ENCODE data around the gene HBG2.

Gene HBG2

GRCh38 chr11:5300251-5300650 lies 45.7 kb upstream of the HBG2 start:
- TF ChIP-seq TAF1 (IDR thresholded peaks at IDR 0.05; ENCODE audit: borderline replicate concordance, insufficient read depth, low read length) (no peak), FOXP2 (optimal IDR thresholded peaks at IDR 0.05; ENCODE audit: borderline replicate concordance, extremely low read depth, extremely low read length, insufficient read depth) (no peak), REST (IDR thresholded peaks at IDR 0.05; ENCODE audit: insufficient read depth in 1 of 2, low read depth in 2 of 2, low read length in 2 of 2) (no peak), SIN3A (IDR thresholded peaks at IDR 0.05; ENCODE audit: borderline replicate concordance, insufficient read depth, low read length) (no peak), POLR2AphosphoS5 (IDR thresholded peaks at IDR 0.05; ENCODE audit: low read depth, low read length) (no peak)

GRCh38 chr11:5298451-5298850 lies 43.9 kb upstream of the HBG2 start:
- TF ChIP-seq POLR2AphosphoS5 (IDR thresholded peaks at IDR 0.05; ENCODE audit: low read depth, low read length), result no peak
- TF ChIP-seq SIN3A (IDR thresholded peaks at IDR 0.05; ENCODE audit: borderline replicate concordance, insufficient read depth, low read length), result no peak
- TF ChIP-seq TAF1 (IDR thresholded peaks at IDR 0.05; ENCODE audit: borderline replicate concordance, insufficient read depth, low read length), result no peak
- TF ChIP-seq REST (IDR thresholded peaks at IDR 0.05; ENCODE audit: insufficient read depth in 1 of 2, low read depth in 2 of 2, low read length in 2 of 2), result no peak
- no peak for TF ChIP-seq FOXP2 (optimal IDR thresholded peaks at IDR 0.05; ENCODE audit: borderline replicate concordance, extremely low read depth, extremely low read length, insufficient read depth)

- TF ChIP-seq POLR2AphosphoS5 (IDR thresholded peaks at IDR 0.05; ENCODE audit: low read depth, low read length) (no peak), TAF1 (IDR thresholded peaks at IDR 0.05; ENCODE audit: borderline replicate concordance, insufficient read depth, low read length) (no peak), REST (IDR thresholded peaks at IDR 0.05; ENCODE audit: insufficient read depth in 1 of 2, low read depth in 2 of 2, low read length in 2 of 2) (no peak), SIN3A (IDR thresholded peaks at IDR 0.05; ENCODE audit: borderline replicate concordance, insufficient read depth, low read length) (no peak), FOXP2 (optimal IDR thresholded peaks at IDR 0.05; ENCODE audit: borderline replicate concordance, extremely low read depth, extremely low read length, insufficient read depth) (no peak)
These were observed 43.2 kb upstream of the HBG2 start for GRCh38 chr11:5297721-5298323.

- TF ChIP-seq REST (IDR thresholded peaks at IDR 0.05; ENCODE audit: insufficient read depth in 1 of 2, low read depth in 2 of 2, low read length in 2 of 2) (no peak), FOXP2 (optimal IDR thresholded peaks at IDR 0.05; ENCODE audit: borderline replicate concordance, extremely low read depth, extremely low read length, insufficient read depth) (no peak), POLR2AphosphoS5 (IDR thresholded peaks at IDR 0.05; ENCODE audit: low read depth, low read length) (no peak), SIN3A (IDR thresholded peaks at IDR 0.05; ENCODE audit: borderline replicate concordance, insufficient read depth, low read length) (no peak), TAF1 (IDR thresholded peaks at IDR 0.05; ENCODE audit: borderline replicate concordance, insufficient read depth, low read length) (no peak)
These were observed 38.4 kb upstream of the HBG2 start for GRCh38 chr11:5293028-5293427.

Data from PFSK-1 (cell line).